HEK293T (cell line): ENCODE data around the gene ZSCAN30.

Source experiments
- ARNT ChIP-seq: fragments of 450-650 bp; IDR thresholded peaks from 2 replicates; pipeline ENCODE4 v1.6.1; 2017; ENCODE audit warnings: mild to moderate bottlenecking
- BHLHE40 ChIP-seq: fragments of 450-650 bp; IDR thresholded peaks from 2 replicates; pipeline ENCODE4 v1.6.1; 2016; ENCODE audit warnings: mild to moderate bottlenecking, moderate library complexity, borderline replicate concordance
- ELF4 ChIP-seq: fragments of 450-650 bp; IDR thresholded peaks from 2 replicates; pipeline ENCODE4 v1.6.1; 2017; ENCODE audit warnings: antibody characterized with exemption
- HDGF ChIP-seq: fragments of 450-650 bp; IDR thresholded peaks from 2 replicates; pipeline ENCODE4 v1.6.1; 2017; ENCODE audit warnings: antibody characterized with exemption, borderline replicate concordance
- NFRKB ChIP-seq: fragments of 450-650 bp; IDR thresholded peaks from 2 replicates; pipeline ENCODE4 v1.6.1; 2016; ENCODE audit warnings: mild to moderate bottlenecking, moderate library complexity
- SP1 ChIP-seq: fragments of 450-650 bp; IDR thresholded peaks from 2 replicates; pipeline ENCODE4 v1.6.1; 2017
- TARDBP ChIP-seq: fragments of 450-650 bp; IDR thresholded peaks from 2 replicates; pipeline ENCODE4 v1.6.1; 2016
- ZNF384 ChIP-seq: fragments of 450-650 bp; IDR thresholded peaks from 2 replicates; pipeline ENCODE4 v1.6.1; 2016

DNA sequence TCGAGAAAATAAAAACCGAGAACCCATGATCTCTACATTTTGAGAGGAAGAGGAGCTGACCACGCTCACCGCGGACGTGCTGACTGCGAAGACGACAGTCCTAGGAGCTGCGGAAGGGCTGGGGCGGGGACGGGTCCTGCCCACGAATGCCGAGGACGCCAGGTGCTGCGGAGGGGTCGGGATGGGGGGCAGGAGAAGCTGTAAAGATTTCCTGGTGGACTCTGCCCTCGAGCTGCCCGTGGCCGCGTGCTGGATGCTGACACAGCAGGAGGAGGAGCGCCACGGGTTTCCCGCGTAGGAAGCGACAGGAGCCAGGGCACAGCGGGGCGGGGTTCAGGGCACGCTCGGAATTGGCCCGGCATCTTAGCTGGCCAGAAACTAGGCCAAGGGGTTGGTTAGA lies 22.2 kb downstream of the ZSCAN30 start:
- TF ChIP-seq SP1 (no peak), NFRKB (no peak), ELF4 (no peak), ZNF384 (no peak), HDGF (no peak), TARDBP (no peak), ARNT (no peak), BHLHE40 (no peak)
